Activated CD8-positive, alpha-beta memory T cell treated with anti-CD3 and anti-CD28 coated beads, Interleukin-2, amount 50 U/mL, for 4 hours (primary cell): ENCODE measurements around the gene ZNF266.

ENCODE experiments used
- DNase-seq: peaks from one replicate; pipeline ENCODE4 v3.0.0-alpha.2; 2020

ZNF266 gene

DNA sequence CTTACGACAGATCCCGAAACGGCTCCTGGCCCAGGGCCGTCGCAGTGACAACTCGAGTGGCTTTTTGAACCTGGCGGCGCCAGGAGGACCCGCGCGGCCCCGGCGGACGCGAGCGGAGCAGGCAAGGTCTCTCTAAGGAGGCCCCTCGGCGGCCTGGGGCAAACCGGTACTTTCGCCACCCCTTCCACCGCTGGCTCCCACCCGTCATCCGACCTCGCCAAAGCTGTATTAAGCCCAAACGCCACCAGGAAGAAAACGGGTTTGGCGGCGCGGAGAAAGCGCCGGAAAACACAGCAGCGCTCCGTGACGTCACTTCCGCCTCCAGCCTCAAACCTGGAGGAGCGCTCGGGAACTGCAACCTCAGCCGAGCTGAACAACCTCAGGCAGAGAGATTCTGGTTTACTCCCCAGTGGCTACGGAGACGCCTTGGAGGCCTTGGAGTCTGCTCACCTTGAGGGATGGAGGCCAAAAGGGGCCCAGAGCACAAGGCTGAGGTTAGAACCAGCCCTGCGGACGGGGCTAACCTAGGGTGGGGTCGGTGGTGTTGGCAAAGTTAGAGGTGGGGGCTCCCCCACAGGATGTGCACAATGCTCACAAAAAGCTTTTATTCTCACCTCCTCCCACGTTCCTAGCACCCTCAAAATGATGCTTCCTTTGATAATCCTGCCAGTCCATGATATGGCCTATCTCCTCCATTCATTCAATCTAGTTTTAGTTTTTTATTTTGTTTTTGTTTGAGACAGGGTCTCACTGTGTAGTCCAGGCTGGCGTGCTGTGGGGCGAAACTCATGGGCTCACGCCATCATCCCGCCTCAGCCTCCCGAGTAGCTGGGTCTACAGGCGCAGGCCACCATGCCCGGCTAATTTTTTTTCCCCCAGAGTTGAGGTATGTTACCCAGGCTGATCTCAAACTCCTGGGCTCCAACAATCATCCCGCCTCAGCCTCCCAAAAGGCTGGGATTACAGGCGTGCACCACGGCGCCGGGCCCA, at the start of gene ZNF266:
TSS of gene ZNF266 (minus strand) at position 295 of the 990 bp plus-strand sequence. CDS start 15,484 bp downstream, outside the sequence.
- peak; percentile 92 for DNase-seq

DNA sequence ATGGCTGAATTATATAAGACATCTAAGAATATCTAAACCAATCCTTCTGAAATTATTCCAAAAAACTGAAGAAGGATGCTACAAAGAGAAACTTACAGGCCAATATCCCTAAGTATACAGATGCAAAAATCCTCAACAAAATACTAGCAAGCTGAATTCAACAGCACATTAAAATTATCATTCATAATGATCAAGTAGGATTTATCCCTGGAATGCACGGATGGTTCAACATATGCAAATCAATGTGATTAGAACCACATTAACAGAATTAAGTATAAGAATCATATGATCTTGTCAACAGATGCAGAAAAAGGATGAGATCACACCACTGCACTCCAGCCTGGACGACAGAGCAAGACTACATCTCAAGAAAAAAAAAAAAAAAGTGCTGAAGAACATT, 49.8 kb upstream of the ZNF266 start:
- DNase-seq: no peak

DNA sequence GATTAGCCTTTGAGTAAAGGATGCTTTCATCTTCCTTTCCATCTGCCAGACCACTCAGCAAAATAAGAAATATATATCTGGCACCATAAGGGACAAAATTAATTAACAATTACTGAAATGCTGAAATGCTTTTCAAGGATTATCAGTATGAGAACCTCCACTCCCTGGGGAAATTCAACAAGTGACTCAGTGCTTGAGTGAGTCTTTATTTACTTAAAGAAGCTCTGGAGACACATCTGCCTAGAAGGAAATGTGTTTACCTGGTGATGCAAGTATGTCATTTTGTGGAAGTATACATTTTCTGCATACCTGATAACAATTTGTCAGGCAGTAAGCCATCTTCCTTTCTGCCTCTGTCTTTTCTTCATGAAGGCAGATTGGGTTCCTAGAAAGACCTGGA, 39.6 kb upstream of the ZNF266 start:
- no peak for DNase-seq

DNA sequence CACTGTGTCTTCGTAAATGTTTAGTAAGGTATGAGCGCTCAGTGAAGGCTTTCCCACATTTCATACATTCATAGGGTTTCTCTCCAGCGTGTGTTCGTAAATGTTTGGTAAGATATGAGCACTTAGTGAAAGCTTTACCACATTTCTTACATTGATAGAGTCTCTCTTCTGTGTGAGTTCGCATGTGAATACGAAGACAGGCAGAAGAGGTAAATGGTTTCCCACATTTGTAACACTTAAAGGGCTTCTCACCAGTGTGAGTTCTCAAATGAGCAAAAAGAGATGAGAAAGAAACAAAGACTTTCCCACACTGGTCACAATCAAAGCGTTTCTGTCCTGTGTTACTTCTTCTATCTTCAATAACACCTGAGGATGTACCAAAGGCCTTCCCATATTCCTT, 31.8 kb upstream of the ZNF266 start:
- no peak for DNase-seq

DNA sequence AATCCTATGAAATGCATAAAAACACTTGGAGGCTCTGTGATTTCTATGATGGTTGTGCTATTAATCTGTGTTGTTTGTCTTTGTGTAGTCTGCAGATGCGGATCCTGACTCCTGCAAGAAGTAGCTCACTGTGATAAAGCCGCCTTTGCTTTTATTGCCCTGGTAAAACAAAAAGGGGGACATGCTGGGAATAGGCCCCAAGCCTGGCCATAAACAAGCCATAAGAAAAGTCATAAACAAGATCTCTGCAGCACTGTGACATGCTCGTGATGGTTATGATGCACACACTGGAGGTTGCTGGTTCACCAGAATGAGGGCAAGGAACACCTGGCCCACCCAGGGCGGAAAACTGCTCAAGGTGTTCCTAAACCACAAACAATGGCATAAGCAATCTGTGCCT, 26.6 kb upstream of the ZNF266 start:
- no peak for DNase-seq

DNA sequence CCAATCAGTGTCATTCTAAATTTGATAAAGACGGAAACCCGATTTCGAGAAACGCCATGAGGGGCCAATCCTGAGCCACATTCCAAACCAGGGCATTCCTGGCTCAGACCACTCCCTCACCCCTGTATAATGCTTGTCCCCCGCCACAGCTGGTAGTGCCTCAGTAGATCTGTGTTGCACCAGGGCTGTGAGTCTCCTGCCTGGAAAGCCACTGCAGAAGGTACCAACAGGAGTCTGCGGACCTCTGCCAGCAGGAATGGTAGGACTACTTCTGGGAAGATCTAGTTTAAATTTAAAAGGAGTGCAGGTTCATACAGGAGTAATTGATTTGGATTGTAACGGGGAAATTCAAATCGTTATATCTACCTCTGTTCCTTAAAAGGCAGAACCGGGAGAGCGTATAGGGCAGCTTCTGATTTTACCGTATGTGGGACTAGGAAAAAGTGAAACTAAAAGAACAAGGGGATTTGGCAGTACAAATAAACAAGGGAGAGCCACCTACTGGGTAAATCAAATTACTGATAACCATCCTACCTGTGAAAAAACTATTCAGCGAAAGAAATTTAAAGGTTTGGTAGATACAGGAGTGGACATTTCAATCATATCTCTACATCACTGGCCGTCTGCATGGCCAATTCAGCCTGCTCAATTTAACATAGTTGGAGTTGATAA, 20.8 kb upstream of the ZNF266 start:
- DNase-seq: no peak

DNA sequence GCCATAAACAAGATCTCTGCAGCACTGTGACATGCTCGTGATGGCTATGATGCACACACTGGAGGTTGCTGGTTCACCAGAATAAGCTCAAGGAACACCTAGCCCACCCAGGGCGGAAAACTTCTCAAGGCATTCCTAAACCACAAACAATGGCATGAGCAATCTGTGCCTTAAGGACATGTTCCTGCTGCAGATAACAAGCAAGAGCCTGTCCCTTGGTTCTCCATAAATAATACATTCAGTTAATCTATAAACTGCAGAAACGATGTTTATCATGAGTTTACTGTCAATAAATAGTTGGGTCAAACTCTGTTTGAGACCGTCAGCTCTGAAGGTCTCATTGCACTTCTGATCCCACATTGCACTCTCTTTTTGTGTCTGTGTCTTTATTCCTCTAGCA, 18.6 kb upstream of the ZNF266 start:
- no peak for DNase-seq

DNA sequence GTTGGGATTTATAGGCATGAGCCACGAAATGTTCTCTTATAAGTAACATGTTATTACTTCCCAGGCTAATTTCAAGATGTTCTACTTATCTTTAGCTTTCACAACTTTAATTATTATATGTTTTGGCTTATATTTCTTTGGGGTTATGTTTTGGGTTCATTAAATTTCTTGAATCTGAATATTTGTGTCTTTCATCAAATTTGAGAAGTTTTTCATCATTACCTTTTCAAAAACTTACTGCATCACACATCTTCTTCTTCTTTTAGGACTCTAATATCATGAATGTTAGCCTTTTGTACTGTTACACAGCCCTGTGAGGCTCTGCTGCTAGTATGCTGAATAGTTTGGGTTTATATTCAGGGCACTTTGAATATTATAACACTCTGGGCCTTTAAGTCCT, 9.7 kb upstream of the ZNF266 start:
- DNase-seq: no peak

DNA sequence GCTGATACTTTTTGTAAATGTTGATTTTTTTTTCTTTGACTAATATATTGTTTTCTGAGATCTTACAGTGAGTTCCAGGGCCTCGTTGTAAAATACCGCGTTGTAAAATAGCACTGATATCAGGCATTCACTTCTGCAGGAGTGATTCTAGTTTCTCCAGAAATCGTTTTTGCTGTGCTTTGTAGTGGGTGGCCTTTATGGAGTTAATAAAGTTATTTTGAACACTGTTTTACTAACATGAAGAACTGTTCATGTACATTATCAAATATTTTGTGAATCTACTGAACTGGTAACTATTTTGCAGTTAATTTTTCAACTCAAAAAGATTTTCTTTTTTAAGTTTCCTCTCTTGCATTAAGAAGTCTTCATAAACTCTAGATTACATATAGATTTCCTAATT, 985 bp upstream of the ZNF266 start:
- no peak for DNase-seq

DNA sequence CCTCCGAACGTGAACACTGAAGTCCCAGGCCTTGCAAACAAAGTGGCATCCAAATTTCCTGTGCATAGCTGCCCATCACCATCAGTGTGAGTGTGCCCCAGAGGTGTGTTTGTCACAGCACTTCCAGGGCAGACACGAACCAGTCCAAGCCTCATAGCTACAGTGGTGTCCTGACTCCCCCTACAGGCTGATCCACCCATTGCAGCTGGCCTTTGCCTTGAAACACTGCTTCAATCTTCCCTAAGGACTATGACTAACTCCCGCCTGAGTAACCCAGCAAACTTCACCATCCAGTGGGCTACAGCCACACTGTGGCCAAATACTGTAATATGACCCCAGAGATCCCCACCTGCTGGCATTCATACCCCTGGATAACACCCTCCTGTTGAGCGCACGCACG, 3.9 kb downstream of the ZNF266 start:
- no peak for DNase-seq

DNA sequence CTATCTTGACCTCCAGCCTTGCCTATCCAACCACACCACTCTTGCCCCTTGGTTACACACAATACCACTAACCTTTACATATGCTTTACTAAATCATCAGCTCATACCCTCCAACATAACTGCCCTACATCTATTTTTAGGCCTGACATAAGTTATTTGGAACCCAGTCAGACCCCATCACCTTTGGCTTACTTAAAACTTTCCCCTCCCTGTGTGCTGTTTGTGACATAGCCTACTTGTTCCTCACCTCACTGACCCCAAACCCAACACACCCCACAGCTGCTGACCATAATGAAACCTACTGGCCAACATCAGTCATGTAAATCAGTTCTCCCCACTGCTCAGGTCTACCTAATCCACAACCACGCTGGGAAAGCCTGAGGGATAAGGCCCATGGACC, 4.9 kb downstream of the ZNF266 start:
- DNase-seq: no peak

DNA sequence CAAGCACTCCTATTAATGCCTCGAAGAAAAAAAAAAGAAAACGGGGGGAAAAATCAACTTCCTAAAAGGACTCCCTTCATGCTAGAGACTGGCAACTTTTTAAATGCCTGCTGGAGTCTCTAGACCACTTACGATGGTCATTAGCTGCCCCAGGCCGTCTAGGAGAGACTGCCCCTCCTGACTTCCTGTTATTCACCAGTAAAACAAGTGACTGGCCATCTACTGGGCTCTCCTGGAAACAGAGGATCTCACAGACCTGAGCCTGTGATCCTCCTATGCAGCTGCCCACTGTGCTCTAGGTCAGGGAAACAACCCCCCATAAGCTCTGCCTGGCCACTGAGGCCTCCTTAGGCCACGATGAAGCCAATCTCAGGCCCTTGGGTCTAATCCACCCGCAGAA, 7.4 kb downstream of the ZNF266 start:
- no peak for DNase-seq

DNA sequence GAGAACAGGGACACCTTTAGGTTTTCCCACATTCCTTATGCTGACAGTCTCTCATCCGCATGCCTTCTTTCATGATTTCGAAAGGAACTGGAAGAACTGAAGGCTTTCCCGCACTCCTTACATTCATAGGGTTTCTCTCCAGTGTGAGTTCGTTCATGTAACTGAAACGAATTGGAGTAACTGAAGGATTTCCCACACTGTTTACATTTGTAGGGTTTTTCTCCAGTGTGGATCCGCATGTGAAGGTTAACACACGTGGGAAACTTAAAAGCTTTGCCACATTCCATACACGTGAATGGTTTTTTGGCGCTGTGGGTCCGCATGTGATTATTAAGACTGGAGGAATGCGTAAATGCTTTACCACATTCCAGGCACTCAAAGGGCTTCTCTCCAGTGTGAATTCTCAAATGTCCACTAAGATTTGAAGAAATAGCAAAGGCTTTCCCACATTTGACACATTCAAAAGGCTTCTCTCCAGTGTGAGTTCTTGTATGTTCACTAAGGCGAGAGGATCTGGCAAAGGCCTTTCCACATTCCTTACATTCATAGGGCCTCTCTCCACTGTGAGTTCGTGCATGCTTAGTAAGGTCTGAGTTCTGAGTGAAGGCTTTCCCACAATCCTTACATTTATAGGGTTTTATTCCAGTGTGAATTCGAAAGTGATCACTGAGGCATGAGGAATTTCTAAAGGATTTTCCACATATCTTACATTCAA, 22.0 kb downstream of the ZNF266 start:
- DNase-seq: no peak

DNA sequence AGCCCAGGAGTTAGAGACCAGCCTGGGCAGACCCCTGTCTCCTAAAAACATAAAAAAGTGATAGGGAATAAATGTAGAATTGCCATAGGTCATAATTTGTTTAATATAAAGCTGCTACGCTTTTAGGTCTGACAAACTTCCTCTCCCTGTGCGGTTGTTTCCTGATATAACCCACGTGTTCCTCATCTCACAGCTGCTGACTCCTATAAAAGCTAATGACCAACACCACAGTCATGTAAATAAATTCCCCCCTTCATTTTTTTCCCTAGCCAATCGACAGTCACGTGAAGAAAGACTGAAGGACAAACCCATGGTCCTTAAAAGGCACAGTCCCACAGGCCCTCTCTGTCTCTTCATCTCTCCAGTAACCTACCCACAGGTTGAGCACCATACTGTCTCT, 27.5 kb downstream of the ZNF266 start:
- DNase-seq: no peak

DNA sequence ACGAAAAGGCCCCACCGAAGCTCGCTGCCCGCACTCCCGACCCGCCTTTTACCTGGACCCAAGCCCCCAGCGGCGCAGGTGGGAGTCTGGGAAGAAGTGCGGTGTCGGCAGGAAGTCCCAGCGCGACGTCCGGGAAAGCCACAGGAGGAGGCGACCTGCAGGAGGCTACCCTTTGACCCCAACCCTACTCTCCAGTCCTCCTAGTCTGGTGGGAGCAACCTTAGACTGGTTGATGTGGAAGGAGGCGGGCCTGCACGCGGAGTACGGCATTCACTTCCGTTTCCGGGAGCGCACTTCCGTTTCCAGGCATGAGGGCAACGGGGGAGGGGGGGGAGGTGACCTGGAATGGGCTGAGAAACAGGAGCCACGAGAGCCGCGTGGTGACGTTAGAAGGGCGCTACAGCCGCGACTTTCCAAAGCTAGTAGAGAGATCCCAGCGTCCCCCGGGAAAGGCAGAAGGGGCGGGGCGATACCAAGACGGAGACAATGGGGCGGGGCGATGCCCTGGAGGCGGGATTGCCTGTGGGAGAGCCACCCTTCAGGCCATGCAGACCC, 28.5 kb downstream of the ZNF266 start:
- peak; percentile 33 for DNase-seq

DNA sequence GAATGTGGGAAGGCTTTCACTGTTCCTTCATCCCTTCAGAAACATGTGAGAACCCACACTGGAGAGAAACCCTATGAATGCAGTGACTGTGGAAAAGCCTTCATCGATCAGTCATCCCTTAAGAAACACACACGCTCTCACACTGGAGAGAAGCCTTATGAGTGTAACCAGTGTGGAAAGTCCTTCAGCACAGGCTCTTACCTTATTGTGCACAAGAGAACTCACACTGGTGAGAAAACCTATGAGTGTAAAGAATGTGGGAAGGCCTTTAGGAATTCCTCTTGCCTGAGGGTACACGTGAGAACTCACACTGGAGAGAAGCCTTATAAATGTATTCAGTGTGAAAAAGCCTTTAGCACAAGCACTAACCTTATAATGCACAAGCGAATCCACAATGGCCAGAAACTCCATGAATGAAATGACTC, 54.0 kb downstream of the ZNF266 start:
- DNase-seq: no peak

DNA sequence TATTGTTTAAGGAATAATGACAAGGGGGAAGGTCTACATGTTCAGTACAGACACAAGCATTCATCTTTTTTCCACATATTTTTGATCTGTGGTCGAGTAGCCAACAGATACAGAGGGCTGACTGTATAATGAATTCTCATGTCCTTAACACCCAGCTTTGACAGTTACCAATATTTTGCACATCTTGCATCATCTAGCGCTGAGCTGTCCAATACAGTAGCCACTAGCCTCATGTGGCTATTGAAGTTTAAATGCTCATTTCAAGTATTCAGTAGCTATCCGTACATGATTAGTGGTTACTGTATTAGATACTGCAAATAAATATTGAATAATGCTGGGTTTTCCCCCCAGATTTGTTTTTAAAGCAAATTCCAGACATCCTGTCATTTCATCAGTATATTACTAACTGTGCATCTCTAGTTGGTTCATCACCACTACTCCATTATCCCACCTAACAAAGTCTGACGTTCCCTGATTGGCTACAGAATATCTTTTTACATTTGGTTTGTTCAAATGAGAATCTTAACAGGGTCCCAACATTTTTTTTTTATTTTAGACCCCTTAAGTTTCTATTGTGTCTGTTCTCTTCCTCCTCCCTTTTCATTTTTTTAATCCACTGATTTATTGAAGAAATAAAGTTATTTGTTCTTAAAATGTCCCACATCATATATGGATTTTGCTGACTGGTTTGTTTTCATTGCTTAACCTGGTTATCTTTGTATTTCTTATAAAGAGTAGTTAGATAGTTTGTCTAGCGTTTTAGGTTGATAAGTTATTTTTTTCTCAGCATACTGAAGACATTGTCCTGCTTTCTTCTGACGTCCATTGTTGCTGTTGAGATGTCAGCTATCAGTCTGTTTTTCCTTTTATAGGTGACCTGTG, 64.4 kb downstream of the ZNF266 start:
- no peak for DNase-seq

DNA sequence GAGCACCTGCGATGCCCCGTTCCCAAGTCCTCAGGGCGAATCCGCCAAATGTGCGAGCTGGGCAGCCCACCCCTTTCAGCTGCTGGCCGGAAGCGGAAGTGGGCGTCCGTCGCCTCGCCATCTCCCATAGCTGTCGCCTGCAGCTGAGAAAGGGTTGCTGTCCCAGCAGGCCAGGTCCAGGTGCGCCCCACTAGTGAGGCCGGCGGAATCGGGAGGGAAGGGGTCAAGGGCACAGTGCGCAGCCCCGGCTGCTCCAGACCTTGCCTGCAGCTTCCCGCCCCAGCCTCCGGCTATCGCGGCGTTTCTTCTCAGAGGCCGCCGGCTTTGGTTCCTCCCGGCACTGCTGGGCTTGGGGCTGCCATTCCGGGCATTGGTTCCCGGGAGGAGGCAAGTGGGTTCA, 72.5 kb downstream of the ZNF266 start, which contains the start of gene ZNF177:
TSS of gene ZNF177 (plus strand) at position 109 of the 400 bp plus-strand sequence. CDS start 15,299 bp downstream, outside the sequence.
- no peak for DNase-seq
